Tibial nerve (tissue), 4 donors: ENCODE data around the gene TBX15. TPM values are rescaled to one million over a fixed set of nuclear protein-coding genes. Genes with fewer than 3 reads are reported as not detected.

Experiments
- DNase-seq, 2 donors: peaks; one replicate each; pipeline ENCODE4 v3.0.0-alpha.2; 2019; ENCODE audit warnings: low spot score in 2 of 2
- H3K27ac ChIP-seq, 4 donors: fragments of 200-600 bp; sonication (generic) in 3 of 4; one replicate each; pipeline ENCODE4 v1.5.1; 2017 to 2019; ENCODE audit warnings: mild to moderate bottlenecking in 1 of 4
- H3K27me3 ChIP-seq, 2 donors: fragments of 200-600 bp; sonication (generic) in 1 of 2; one replicate each; pipeline versions ENCODE4 v1.5.1 to v1.6.0; 2017 to 2019
- H3K36me3 ChIP-seq, 3 donors: fragments of 200-600 bp; sonication (generic); one replicate each; pipeline ENCODE4 v1.5.1; 2018 to 2019
- H3K4me1 ChIP-seq, 4 donors: fragments of 200-600 bp; sonication (generic) in 3 of 4; one replicate each; pipeline ENCODE4 v1.5.1; 2017 to 2019
- H3K4me3 ChIP-seq, 4 donors: fragments of 200-600 bp; sonication (generic) in 3 of 4; one replicate each; pipeline ENCODE4 v1.5.1; 2017 to 2019; ENCODE audit warnings: mild to moderate bottlenecking in 1 of 4, moderate library complexity in 1 of 4
- H3K9me3 ChIP-seq, 4 donors: fragments of 200-600 bp; sonication (generic) in 3 of 4; one replicate each; pipeline ENCODE4 v1.5.1; 2017 to 2019
- CTCF ChIP-seq, 5 experiments: fragments of 200-600 bp in 3 of 5; fragments of 450-650 bp in 2 of 5; sonication (generic) in 3 of 5; IDR thresholded peaks; one replicate each; pipeline ENCODE4 v1.5.1; 2016 to 2019; ENCODE audit warnings: antibody characterized with exemption in 5 of 5, mild to moderate bottlenecking in 3 of 5, moderate library complexity in 2 of 5
- EP300 ChIP-seq, 2 donors: sonication (generic); formaldehyde crosslinking; IDR thresholded peaks; one replicate each; pipeline ENCODE4 v1.6.1; 2017; ENCODE audit warnings: antibody characterized with exemption in 2 of 2, mild to moderate bottlenecking in 1 of 2
- POLR2A ChIP-seq, 2 donors: fragments of 450-650 bp; IDR thresholded peaks; one replicate each; pipeline ENCODE4 v1.6.1; 2017; ENCODE audit warnings: antibody characterized with exemption in 2 of 2, mild to moderate bottlenecking in 2 of 2, moderate library complexity in 2 of 2
- WGBS, 2 donors: methylation state at CpG; one replicate each; pipeline ENCODE4 v1.1.5; 2018; 5-methylcytosine and 5-hydroxymethylcytosine counted together
- total RNA-seq, 4 donors: library from RNA; depleted of rRNA; stranded (reverse); fragments of >200 nt; gene quantifications; one replicate each; pipeline ENCODE4 v1.1.0, GENCODE V29; 2016

TBX15 gene
- total RNA-seq, 4 donors from 2014 or later = 38.7 to 57.0 (median 48.2) TPM

GRCh38 chr1:118927427-118928187, 60.5 kb downstream of the TBX15 start:
- WGBS, 2 donors = 47 to 49% methylated on average over 4 of the region's 4 CpGs
- H3K9me3 ChIP-seq = no peaks in the 10 kb centered on the region
- TF ChIP-seq CTCF (IDR thresholded peaks at IDR 0.05) (no peak), EP300 (IDR thresholded peaks at IDR 0.05) (no peak), POLR2A (IDR thresholded peaks at IDR 0.05) (no peak)

GRCh38 chr1:118926261-118926660, 61.9 kb downstream of the TBX15 start:
- Histone ChIP-seq H3K27ac (no peak overlapping the region), H3K36me3 (peaks cover 0 to 1% (median 0%) of the 10 kb centered on the region in 3 donors), H3K4me3 (no peak overlapping the region), H3K4me1 (peaks cover 0 to 6% (median 0%) of the 10 kb centered on the region in 4 donors), H3K9me3 (no peaks in the 10 kb centered on the region), H3K27me3 (no peaks in the 10 kb centered on the region)
- TF ChIP-seq POLR2A (IDR thresholded peaks at IDR 0.05) = no peak
- TF ChIP-seq EP300 (IDR thresholded peaks at IDR 0.05) = no peak
- TF ChIP-seq CTCF (IDR thresholded peaks at IDR 0.05) = no peak
- DNase-seq = no peak

More at GRCh38 chr1:118927427-118928187, 60.5 kb downstream of the TBX15 start:
- Histone ChIP-seq H3K27me3 (no peaks in the 10 kb centered on the region), H3K27ac (no peak overlapping the region), H3K36me3 (peaks cover 0 to 6% (median 0%) of the 10 kb centered on the region in 3 donors), H3K4me1 (peaks cover 0 to 6% (median 0%) of the 10 kb centered on the region in 4 donors), H3K4me3 (no peak overlapping the region)
- DNase-seq = no peak

- 61 to 77% methylated on average over 2 of the region's 2 CpGs for WGBS, 2 donors
- TF ChIP-seq CTCF (IDR thresholded peaks at IDR 0.05) (no peak), EP300 (IDR thresholded peaks at IDR 0.05) (no peak), POLR2A (IDR thresholded peaks at IDR 0.05) (no peak)
These were observed 62.5 kb downstream of the TBX15 start for GRCh38 chr1:118925651-118926050.

GRCh38 chr1:118923319-118923718, 64.8 kb downstream of the TBX15 start:
- Histone ChIP-seq H3K4me1 (peaks cover 0 to 6% (median 0%) of the 10 kb centered on the region in 4 donors), H3K27ac (peak overlapping the region in 1 of 4 donors; percentile 13), H3K36me3 (no peaks in the 10 kb centered on the region), H3K4me3 (no peak overlapping the region), H3K27me3 (no peaks in the 10 kb centered on the region), H3K9me3 (no peaks in the 10 kb centered on the region)
- 29 to 40% methylated on average over 4 of the region's 4 CpGs for WGBS, 2 donors
- DNase-seq = no peak
- no peak for TF ChIP-seq POLR2A (IDR thresholded peaks at IDR 0.05)
- peak in 1 of 2 donors; percentile 20 for TF ChIP-seq EP300 (IDR thresholded peaks at IDR 0.05)
- TF ChIP-seq CTCF (IDR thresholded peaks at IDR 0.05) = no peak

More at GRCh38 chr1:118925651-118926050, 62.5 kb downstream of the TBX15 start:
- no peak for DNase-seq
- Histone ChIP-seq H3K9me3 (no peaks in the 10 kb centered on the region), H3K36me3 (no peaks in the 10 kb centered on the region), H3K27me3 (no peaks in the 10 kb centered on the region), H3K4me3 (no peak overlapping the region), H3K27ac (no peak overlapping the region), H3K4me1 (peaks cover 0 to 6% (median 0%) of the 10 kb centered on the region in 4 donors)

GRCh38 chr1:118921994-118922393, 66.1 kb downstream of the TBX15 start:
- TF ChIP-seq EP300 (IDR thresholded peaks at IDR 0.05) = no peak
- TF ChIP-seq POLR2A (IDR thresholded peaks at IDR 0.05) = no peak
- no peak for TF ChIP-seq CTCF (IDR thresholded peaks at IDR 0.05)
- H3K36me3 ChIP-seq = no peaks in the 10 kb centered on the region
- 72 to 80% methylated on average over 5 of the region's 5 CpGs for WGBS, 2 donors
- no peak overlapping the region for H3K27ac ChIP-seq
- no peaks in the 10 kb centered on the region for H3K27me3 ChIP-seq
- no peak overlapping the region for H3K4me3 ChIP-seq
- no peak for DNase-seq
- H3K4me1 ChIP-seq = peaks cover 0 to 6% (median 0%) of the 10 kb centered on the region in 4 donors
- H3K9me3 ChIP-seq = no peaks in the 10 kb centered on the region
